Kidney (tissue), 14 donors: Measurements from ENCODE around the gene ROR1. TPM values are rescaled to one million over a fixed set of nuclear protein-coding genes. Genes with fewer than 3 reads are reported as not detected.

Experiments
- DNase-seq, 5 donors: peaks; one replicate each; pipeline ENCODE4 v3.0.0-alpha.2; 2013 to 2020
- FAIRE-seq: peaks from 2 replicates; lab custom pipeline; 2012; peaks lifted over from hg19 to GRCh38; lab: Jason Lieb, UNC
- H3K27ac ChIP-seq, 2 donors: one replicate each; pipeline ENCODE4 v1.7.0; 2013; ENCODE audit warnings: low read depth in 2 of 2, low read length in 2 of 2, inconsistent platforms in 1 of 2
- H3K27me3 ChIP-seq: one replicate; pipeline ENCODE4 v1.7.1; 2013; ENCODE audit warnings: low read length, inconsistent platforms; ENCODE audit not compliant: control insufficient read depth, insufficient read depth
- H3K36me3 ChIP-seq, 3 donors: one replicate each; pipeline versions ENCODE4 v1.7.0 to v1.7.1; 2013; ENCODE audit warnings: low read length in 3 of 3, control low read depth in 1 of 3, inconsistent platforms in 1 of 3; ENCODE audit not compliant: insufficient read depth in 3 of 3, control insufficient read depth in 2 of 3
- H3K4me1 ChIP-seq, 3 donors: one replicate each; pipeline versions ENCODE4 v1.7.0 to v1.7.1; 2013; ENCODE audit warnings: low read length in 3 of 3, inconsistent platforms in 1 of 3, low read depth in 1 of 3; ENCODE audit not compliant: control insufficient read depth in 2 of 3, insufficient read depth in 2 of 3
- H3K4me3 ChIP-seq, 3 donors: one replicate each; pipeline versions ENCODE4 v1.7.0 to v1.8.1; 2013; ENCODE audit warnings: low read length in 3 of 3, control low read depth in 1 of 3, inconsistent platforms in 1 of 3
- H3K9ac ChIP-seq, 3 donors: one replicate each; pipeline versions ENCODE4 v1.7.0 to v1.7.1; 2013; ENCODE audit warnings: low read length in 3 of 3, control low read depth in 1 of 3, inconsistent platforms in 1 of 3
- H3K9me3 ChIP-seq, 3 donors: one replicate each; pipeline versions ENCODE4 v1.7.0 to v1.7.1; 2013; ENCODE audit warnings: low read length in 3 of 3, control low read depth in 1 of 3, inconsistent platforms in 1 of 3; ENCODE audit not compliant: control insufficient read depth in 2 of 3, insufficient read depth in 1 of 3
- intact Hi-C: fragments of 100-400 bp; cut with DNase I; formaldehyde crosslinking; loops from one replicate; pipeline ENCODE4 v1.11.1; 2022
- polyA plus RNA-seq: library from polyadenylated mRNA; stranded (reverse); fragments of 350-450 nt; fragmentation: Illumina TruSeq; extraction: RNeasy Lipid Tissue Mini Kit (QIAGEN cat#74804); gene quantifications from one replicate; pipeline ENCODE4 v1.2.3, GENCODE V29; 2014; ENCODE audit warnings: low read depth, low replicate concordance; ENCODE audit not compliant: insufficient read depth
- total RNA-seq: library from RNA; stranded (reverse); fragmentation: NEBNext Ultra II Directional; extraction: Animal tissue kit (Norgen Biotek cat#: 25700); gene quantifications from one replicate; pipeline ENCODE4 v1.2.1, GENCODE V29; 2021
- TF ChIP-seq, protein P1 (sequence below): IDR thresholded peaks from 3 replicates; pipeline ENCODE4 v1.5.1; 2012; ENCODE audit warnings: mild to moderate bottlenecking, moderate library complexity, borderline replicate concordance; ENCODE audit not compliant: insufficient read depth; ENCODE audit errors: extremely low read depth
- donor health status: control.
- donor health status: control.
- donor health status: control.
- donor health status: control.
- donor health status: control.
- donor health status: DM: yes; HTN: yes; CAD: no.
- donor health status: Normal renal cell carcinoma (clear cell type).

The ROR1 gene
- total and polyA plus RNA-seq, 2 donors from 2014 or later: 0.77 to 8.0 TPM

DNA sequence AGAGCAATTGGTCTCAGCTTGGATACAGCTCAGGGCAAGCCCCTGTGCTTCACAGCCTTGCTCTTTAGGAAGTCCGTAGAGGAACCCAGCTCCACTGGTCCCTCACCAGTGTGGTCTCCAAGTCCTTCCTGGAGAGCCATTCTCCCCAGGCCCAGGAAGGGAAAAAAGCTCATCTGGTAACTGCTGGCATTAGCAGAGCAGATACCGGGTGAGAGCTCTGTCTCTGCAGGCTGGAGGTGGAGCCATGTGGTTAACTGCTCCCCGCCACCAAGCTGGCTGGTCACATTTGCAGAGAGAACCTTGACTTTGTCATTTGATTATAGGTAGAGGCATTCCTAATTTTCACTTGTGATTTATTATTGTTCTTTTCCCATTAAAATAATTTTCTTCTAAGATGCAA lies 169.6 kb downstream of the ROR1 start:
- intact Hi-C loops: no loop called here
- TF ChIP-seq, protein P1, sequence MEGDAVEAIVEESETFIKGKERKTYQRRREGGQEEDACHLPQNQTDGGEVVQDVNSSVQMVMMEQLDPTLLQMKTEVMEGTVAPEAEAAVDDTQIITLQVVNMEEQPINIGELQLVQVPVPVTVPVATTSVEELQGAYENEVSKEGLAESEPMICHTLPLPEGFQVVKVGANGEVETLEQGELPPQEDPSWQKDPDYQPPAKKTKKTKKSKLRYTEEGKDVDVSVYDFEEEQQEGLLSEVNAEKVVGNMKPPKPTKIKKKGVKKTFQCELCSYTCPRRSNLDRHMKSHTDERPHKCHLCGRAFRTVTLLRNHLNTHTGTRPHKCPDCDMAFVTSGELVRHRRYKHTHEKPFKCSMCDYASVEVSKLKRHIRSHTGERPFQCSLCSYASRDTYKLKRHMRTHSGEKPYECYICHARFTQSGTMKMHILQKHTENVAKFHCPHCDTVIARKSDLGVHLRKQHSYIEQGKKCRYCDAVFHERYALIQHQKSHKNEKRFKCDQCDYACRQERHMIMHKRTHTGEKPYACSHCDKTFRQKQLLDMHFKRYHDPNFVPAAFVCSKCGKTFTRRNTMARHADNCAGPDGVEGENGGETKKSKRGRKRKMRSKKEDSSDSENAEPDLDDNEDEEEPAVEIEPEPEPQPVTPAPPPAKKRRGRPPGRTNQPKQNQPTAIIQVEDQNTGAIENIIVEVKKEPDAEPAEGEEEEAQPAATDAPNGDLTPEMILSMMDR: no peak
- FAIRE-seq: no peak

DNA sequence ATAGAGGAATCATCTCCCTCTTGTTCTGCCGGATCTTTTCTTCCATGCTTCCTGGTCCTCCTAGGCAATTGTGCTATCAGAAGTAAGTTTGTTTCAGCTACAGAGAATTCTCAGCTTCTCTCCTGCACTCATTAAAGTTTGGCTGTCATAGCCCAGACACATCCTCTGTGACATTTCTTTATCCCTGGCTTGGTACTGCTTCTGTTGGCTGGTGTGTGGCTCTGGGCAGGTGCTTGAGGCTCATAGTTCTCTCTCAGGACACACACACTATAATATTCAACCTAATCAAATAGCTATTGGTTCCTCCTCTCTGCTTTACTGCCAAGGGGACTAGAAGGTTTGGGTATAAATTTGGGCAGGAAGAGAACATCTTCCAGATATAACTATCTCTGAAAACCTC lies 172.1 kb downstream of the ROR1 start:
- Histone ChIP-seq H3K9me3 (no peaks in the 10 kb centered on the region), H3K27me3 (no peaks in the 10 kb centered on the region), H3K36me3 (no peaks in the 10 kb centered on the region), H3K4me3 (no peak overlapping the region), H3K4me1 (peaks cover 0 to 2% (median 0%) of the 10 kb centered on the region in 3 donors), H3K27ac (no peak overlapping the region), H3K9ac (no peak overlapping the region)
- FAIRE-seq: no peak
- TF ChIP-seq, protein P1: no peak
- no peak for DNase-seq
- intact Hi-C loops: no loop called here

More for the DNA sequence above, 169.6 kb downstream of the ROR1 start:
- no peaks in the 10 kb centered on the region for H3K4me1 ChIP-seq
- no peak overlapping the region for H3K4me3 ChIP-seq
- no peaks in the 10 kb centered on the region for H3K36me3 ChIP-seq
- H3K9ac ChIP-seq: no peak overlapping the region
- no peaks in the 10 kb centered on the region for H3K9me3 ChIP-seq
- DNase-seq: no peak
- no peaks in the 10 kb centered on the region for H3K27me3 ChIP-seq
- H3K27ac ChIP-seq: no peak overlapping the region

DNA sequence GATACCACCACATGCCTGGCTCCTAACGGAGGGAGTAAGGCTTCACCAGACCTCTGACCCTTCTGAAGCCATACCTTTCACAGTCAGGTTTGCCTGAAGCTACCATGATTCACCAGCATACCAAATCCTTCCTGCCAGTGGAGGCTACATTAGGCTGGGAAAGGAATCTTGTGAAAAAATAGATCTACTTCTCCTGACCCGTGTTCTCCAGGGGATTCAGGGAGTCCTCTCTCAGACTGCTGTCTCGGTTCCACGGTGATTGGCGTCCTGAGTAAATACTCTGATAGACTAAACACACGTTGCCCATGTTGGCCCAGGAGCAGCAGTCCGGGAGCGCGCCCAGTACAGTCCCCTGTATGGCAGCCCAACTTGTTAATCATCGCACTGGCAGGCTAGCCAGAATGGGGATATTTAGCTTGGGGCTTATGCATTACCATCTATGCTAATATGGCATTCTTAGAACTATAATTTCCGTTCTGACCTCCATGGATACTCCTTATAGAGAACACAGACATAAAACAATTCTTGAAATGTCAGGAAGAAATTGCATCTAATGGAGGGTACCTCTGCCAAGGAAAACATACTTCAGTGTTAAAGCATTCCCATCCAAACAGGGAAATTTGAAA lies 173.2 kb downstream of the ROR1 start:
- no peak overlapping the region for H3K27ac ChIP-seq
- TF ChIP-seq, protein P1: no peak
- no peak overlapping the region for H3K4me3 ChIP-seq
- intact Hi-C loops: no loop called here
- no peaks in the 10 kb centered on the region for H3K27me3 ChIP-seq
- no peak for FAIRE-seq
- H3K9me3 ChIP-seq: no peaks in the 10 kb centered on the region
- peak in 1 of 5 donors; percentile 28 for DNase-seq
- H3K4me1 ChIP-seq: peaks cover 0 to 2% (median 0%) of the 10 kb centered on the region in 3 donors
- H3K36me3 ChIP-seq: no peaks in the 10 kb centered on the region
- no peak overlapping the region for H3K9ac ChIP-seq
